ENCODE results near the gene CDH13.

Gene CDH13

GRCh38 chr16:83356986-83357385 is 730.2 kb downstream of the CDH13 start:
- Histone ChIP-seq H3K27ac (ENCODE audit: low read depth, low read length) (no peak overlapping the region), H3K27me3 (ENCODE audit: control insufficient read depth in 1 of 2, insufficient read depth in 2 of 2, low read length in 2 of 2) (no peaks in the 10 kb centered on the region), H3K4me1 (ENCODE audit: insufficient read depth, low read length) (no peaks in the 10 kb centered on the region), H3K9me3 (ENCODE audit: low read length) (no peaks in the 10 kb centered on the region), H3K9ac (ENCODE audit: low read length) (no peak overlapping the region), H3K36me3 (ENCODE audit: insufficient read depth, low read length) (no peaks in the 10 kb centered on the region), H3K4me3 (ENCODE audit: low read depth in 1 of 2, low read length in 2 of 2) (no peak overlapping the region)

DNA sequence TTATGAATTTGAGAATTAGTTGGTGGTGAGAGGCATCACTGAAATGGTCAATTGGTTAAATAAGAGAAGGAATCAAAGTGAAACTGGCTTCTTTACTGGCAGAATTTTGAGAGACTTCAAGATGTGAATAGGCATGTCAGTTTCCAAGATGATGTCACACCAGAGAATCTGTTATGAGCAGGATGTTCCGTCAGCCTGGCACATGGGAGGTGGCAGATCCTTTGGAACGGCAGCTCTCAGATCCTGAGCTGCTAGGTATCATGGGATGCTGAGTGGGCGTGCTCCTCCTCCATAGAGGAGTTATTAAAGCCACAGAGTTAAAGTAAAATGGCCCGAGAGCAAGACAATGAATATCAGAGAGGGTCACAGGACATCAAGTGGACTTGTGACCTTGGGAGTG is 736.8 kb downstream of the CDH13 start:
- Histone ChIP-seq H3K4me1 (ENCODE audit: insufficient read depth, low read length) (no peaks in the 10 kb centered on the region), H3K27ac (ENCODE audit: low read depth, low read length) (no peak overlapping the region), H3K27me3 (ENCODE audit: control insufficient read depth in 1 of 2, insufficient read depth in 2 of 2, low read length in 2 of 2) (no peaks in the 10 kb centered on the region), H3K9me3 (ENCODE audit: low read length) (no peaks in the 10 kb centered on the region), H3K36me3 (ENCODE audit: insufficient read depth, low read length) (no peaks in the 10 kb centered on the region), H3K9ac (ENCODE audit: low read length) (no peak overlapping the region), H3K4me3 (ENCODE audit: low read depth in 1 of 2, low read length in 2 of 2) (no peak overlapping the region)

- Histone ChIP-seq H3K4me3 (ENCODE audit: low read depth in 1 of 2, low read length in 2 of 2) (no peak overlapping the region), H3K4me1 (ENCODE audit: insufficient read depth, low read length) (no peaks in the 10 kb centered on the region), H3K36me3 (ENCODE audit: insufficient read depth, low read length) (no peaks in the 10 kb centered on the region), H3K27me3 (ENCODE audit: control insufficient read depth in 1 of 2, insufficient read depth in 2 of 2, low read length in 2 of 2) (no peaks in the 10 kb centered on the region), H3K9ac (ENCODE audit: low read length) (no peak overlapping the region), H3K27ac (ENCODE audit: low read depth, low read length) (no peak overlapping the region), H3K9me3 (ENCODE audit: low read length) (no peaks in the 10 kb centered on the region)
Observed at GRCh38 chr16:83365166-83365565, 738.4 kb downstream of the CDH13 start.

DNA sequence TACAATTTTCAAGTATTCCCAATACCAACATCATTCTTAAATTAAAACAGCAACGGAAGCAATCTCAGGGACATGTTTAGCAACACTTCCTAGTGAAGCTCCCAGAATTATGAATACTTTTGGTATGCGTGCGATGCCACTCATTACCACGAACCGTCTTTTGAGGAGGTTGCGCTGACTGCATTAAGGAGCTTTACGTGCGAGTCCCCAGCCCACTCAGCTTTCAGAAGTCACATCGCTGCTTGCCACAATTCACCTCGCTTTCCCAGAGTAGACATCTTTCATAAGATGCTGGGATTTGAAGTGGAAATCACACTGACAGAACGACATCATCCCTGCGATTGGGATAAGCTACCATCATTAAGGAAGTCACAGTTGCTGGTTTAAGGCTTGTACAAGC is 739.5 kb downstream of the CDH13 start:
- Histone ChIP-seq H3K4me1 (ENCODE audit: insufficient read depth, low read length) (no peaks in the 10 kb centered on the region), H3K9ac (ENCODE audit: low read length) (no peak overlapping the region), H3K27ac (ENCODE audit: low read depth, low read length) (no peak overlapping the region), H3K4me3 (ENCODE audit: low read depth in 1 of 2, low read length in 2 of 2) (no peak overlapping the region), H3K27me3 (ENCODE audit: control insufficient read depth in 1 of 2, insufficient read depth in 2 of 2, low read length in 2 of 2) (no peaks in the 10 kb centered on the region), H3K36me3 (ENCODE audit: insufficient read depth, low read length) (no peaks in the 10 kb centered on the region), H3K9me3 (ENCODE audit: low read length) (no peaks in the 10 kb centered on the region)

GRCh38 chr16:83374979-83375378 is 748.2 kb downstream of the CDH13 start:
- Histone ChIP-seq H3K27ac (ENCODE audit: low read depth, low read length) (no peak overlapping the region), H3K4me1 (ENCODE audit: insufficient read depth, low read length) (no peaks in the 10 kb centered on the region), H3K9ac (ENCODE audit: low read length) (no peak overlapping the region), H3K9me3 (ENCODE audit: low read length) (no peaks in the 10 kb centered on the region), H3K36me3 (ENCODE audit: insufficient read depth, low read length) (no peaks in the 10 kb centered on the region), H3K27me3 (ENCODE audit: control insufficient read depth in 1 of 2, insufficient read depth in 2 of 2, low read length in 2 of 2) (no peaks in the 10 kb centered on the region), H3K4me3 (ENCODE audit: low read depth in 1 of 2, low read length in 2 of 2) (no peak overlapping the region)

DNA sequence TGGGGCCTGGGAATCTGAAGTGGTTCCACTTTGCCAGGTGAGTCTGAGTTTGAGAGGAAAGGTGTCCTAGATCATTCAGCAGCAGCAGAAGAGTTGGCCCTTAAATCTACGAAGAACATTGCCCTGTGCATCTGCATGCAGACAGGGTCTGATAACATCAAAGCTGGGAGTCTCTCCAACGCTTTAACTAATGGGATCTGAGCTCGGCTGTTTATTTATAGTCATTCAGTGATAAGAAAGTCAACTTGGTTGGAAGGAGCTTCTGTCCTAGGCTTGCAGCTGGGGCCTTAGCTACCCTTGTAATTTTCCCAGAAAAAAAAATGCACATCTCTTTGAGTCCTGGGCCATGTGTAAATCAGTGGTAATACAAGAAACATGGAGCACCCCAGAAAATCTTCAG is 763.0 kb downstream of the CDH13 start:
- no peaks in the 10 kb centered on the region for H3K4me1 ChIP-seq (ENCODE audit: insufficient read depth, low read length)
- H3K9me3 ChIP-seq (ENCODE audit: low read length), result no peaks in the 10 kb centered on the region
- H3K36me3 ChIP-seq (ENCODE audit: insufficient read depth, low read length), result no peaks in the 10 kb centered on the region
- no peaks in the 10 kb centered on the region for H3K27me3 ChIP-seq (ENCODE audit: control insufficient read depth in 1 of 2, insufficient read depth in 2 of 2, low read length in 2 of 2)
- no peak overlapping the region for H3K27ac ChIP-seq (ENCODE audit: low read depth, low read length)
- H3K4me3 ChIP-seq (ENCODE audit: low read depth in 1 of 2, low read length in 2 of 2), result no peak overlapping the region
- no peak overlapping the region for H3K9ac ChIP-seq (ENCODE audit: low read length)

DNA sequence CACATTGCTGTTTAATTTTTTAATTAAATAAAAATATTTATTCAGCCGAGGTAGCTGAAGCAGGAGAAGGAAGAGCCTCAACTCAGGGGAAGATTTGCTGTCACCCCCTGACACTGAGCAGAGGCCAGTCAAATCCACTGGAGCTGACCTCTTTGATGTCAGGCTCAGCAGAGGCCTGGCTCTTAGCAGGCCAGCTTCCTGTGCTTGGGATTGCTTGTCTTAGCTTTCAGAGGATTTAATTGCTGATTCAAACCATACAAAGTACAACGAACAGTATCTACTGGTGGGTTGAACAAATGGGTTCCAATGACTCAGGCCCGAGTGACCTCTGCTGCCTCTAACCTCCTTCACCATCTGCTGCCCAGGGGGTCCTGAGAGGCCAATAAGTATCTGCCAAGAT is 764.0 kb downstream of the CDH13 start:
- Histone ChIP-seq H3K9me3 (ENCODE audit: low read length) (no peaks in the 10 kb centered on the region), H3K4me1 (ENCODE audit: insufficient read depth, low read length) (no peaks in the 10 kb centered on the region), H3K27me3 (ENCODE audit: control insufficient read depth in 1 of 2, insufficient read depth in 2 of 2, low read length in 2 of 2) (no peaks in the 10 kb centered on the region), H3K27ac (ENCODE audit: low read depth, low read length) (no peak overlapping the region), H3K9ac (ENCODE audit: low read length) (no peak overlapping the region), H3K4me3 (ENCODE audit: low read depth in 1 of 2, low read length in 2 of 2) (no peak overlapping the region), H3K36me3 (ENCODE audit: insufficient read depth, low read length) (no peaks in the 10 kb centered on the region)

- H3K27me3 ChIP-seq (ENCODE audit: control insufficient read depth in 1 of 2, insufficient read depth in 2 of 2, low read length in 2 of 2), result no peaks in the 10 kb centered on the region
- H3K36me3 ChIP-seq (ENCODE audit: insufficient read depth, low read length), result no peaks in the 10 kb centered on the region
- no peak overlapping the region for H3K9ac ChIP-seq (ENCODE audit: low read length)
- no peak overlapping the region for H3K4me3 ChIP-seq (ENCODE audit: low read depth in 1 of 2, low read length in 2 of 2)
- H3K4me1 ChIP-seq (ENCODE audit: insufficient read depth, low read length), result no peaks in the 10 kb centered on the region
- no peak overlapping the region for H3K27ac ChIP-seq (ENCODE audit: low read depth, low read length)
- no peaks in the 10 kb centered on the region for H3K9me3 ChIP-seq (ENCODE audit: low read length)
Observed at GRCh38 chr16:83392743-83393142, 766.0 kb downstream of the CDH13 start.

DNA sequence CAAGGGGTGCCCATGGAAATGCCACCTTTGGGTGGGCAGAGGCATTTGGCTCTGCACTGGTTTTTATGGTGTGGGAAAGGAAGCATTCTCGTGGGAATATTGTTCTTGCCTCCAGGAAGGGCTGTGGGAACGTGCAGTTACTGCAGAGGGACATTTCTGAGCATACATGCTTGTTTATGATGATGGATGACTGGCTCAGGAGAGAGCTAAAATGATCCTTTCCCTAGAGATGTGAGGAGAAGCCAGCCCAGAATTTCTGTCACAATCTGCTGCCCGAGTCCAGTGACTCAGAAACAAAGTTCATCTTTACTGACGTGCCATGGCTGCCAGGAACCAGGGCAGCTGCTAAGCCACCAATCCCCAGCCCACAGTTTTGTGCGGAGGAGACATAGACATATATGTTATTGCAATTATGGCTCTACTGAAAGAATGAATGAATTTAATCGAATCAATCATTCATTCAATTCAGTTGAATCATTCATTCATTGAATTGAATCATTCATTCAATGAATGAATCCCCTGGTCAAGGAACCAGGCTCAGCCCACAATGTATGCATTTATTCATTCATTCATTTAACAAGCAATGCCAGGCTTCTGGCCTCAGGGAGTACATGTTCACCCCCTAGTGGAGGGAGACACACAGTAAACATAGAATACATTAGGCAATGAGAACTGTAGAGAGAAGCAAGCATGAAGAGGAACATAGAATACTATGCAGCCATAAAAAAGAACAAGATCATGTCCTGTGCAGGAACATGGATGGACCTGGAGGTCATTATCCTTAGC is 766.6 kb downstream of the CDH13 start:
- Histone ChIP-seq H3K4me1 (ENCODE audit: insufficient read depth, low read length) (no peaks in the 10 kb centered on the region), H3K27ac (ENCODE audit: low read depth, low read length) (no peak overlapping the region), H3K9ac (ENCODE audit: low read length) (no peak overlapping the region), H3K4me3 (ENCODE audit: low read depth in 1 of 2, low read length in 2 of 2) (no peak overlapping the region), H3K27me3 (ENCODE audit: control insufficient read depth in 1 of 2, insufficient read depth in 2 of 2, low read length in 2 of 2) (no peaks in the 10 kb centered on the region), H3K36me3 (ENCODE audit: insufficient read depth, low read length) (no peaks in the 10 kb centered on the region), H3K9me3 (ENCODE audit: low read length) (no peaks in the 10 kb centered on the region)

- Histone ChIP-seq H3K27ac (ENCODE audit: low read depth, low read length) (no peak overlapping the region), H3K9me3 (ENCODE audit: low read length) (no peaks in the 10 kb centered on the region), H3K4me3 (ENCODE audit: low read depth in 1 of 2, low read length in 2 of 2) (no peak overlapping the region), H3K9ac (ENCODE audit: low read length) (no peak overlapping the region), H3K4me1 (ENCODE audit: insufficient read depth, low read length) (no peaks in the 10 kb centered on the region), H3K27me3 (ENCODE audit: control insufficient read depth in 1 of 2, insufficient read depth in 2 of 2, low read length in 2 of 2) (no peaks in the 10 kb centered on the region), H3K36me3 (ENCODE audit: insufficient read depth, low read length) (no peaks in the 10 kb centered on the region)
Observed at GRCh38 chr16:83397601-83398291, 771.0 kb downstream of the CDH13 start.

DNA sequence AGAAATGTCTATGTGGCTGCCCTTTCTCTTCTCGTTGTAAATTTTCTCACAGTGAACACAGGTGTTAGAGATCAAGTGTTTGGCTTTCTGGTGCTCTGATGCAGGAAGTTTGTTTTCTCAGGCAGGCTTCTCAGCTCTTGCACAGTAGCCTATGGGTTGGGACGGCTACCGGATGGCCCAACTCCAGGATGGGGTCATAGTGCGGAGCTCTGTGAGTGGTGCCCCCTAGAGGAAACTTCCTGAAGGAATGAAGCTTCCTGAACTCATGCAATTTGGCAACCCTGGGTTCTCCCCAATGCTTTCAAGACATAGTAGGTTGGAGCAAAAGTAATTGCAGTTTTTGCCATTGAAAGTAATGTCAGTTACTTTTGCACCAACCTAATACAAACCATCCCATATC is 773.5 kb downstream of the CDH13 start:
- H3K4me1 ChIP-seq (ENCODE audit: insufficient read depth, low read length), result no peaks in the 10 kb centered on the region
- no peak overlapping the region for H3K9ac ChIP-seq (ENCODE audit: low read length)
- H3K4me3 ChIP-seq (ENCODE audit: low read depth in 1 of 2, low read length in 2 of 2), result no peak overlapping the region
- no peaks in the 10 kb centered on the region for H3K9me3 ChIP-seq (ENCODE audit: low read length)
- H3K27me3 ChIP-seq (ENCODE audit: control insufficient read depth in 1 of 2, insufficient read depth in 2 of 2, low read length in 2 of 2), result no peaks in the 10 kb centered on the region
- no peak overlapping the region for H3K27ac ChIP-seq (ENCODE audit: low read depth, low read length)
- no peaks in the 10 kb centered on the region for H3K36me3 ChIP-seq (ENCODE audit: insufficient read depth, low read length)

Data from muscle layer of colon (tissue), 2 donors.